Measurements from ENCODE around the gene GLDN.

Gene GLDN

GRCh38 chr15:51356147-51356546 lies 14.7 kb downstream of the GLDN start:
- in situ Hi-C loops (cut with MboI; ENCODE audit: low sequenced_read_pairs) = no loop called here

- in situ Hi-C loops (cut with MboI; ENCODE audit: low sequenced_read_pairs) = no loop called here
Measured at GRCh38 chr15:51356983-51357382, 15.5 kb downstream of the GLDN start.

- in situ Hi-C loops (cut with MboI; ENCODE audit: low sequenced_read_pairs) = no loop called here
Measured at GRCh38 chr15:51359981-51360380, 18.5 kb downstream of the GLDN start.

GRCh38 chr15:51363383-51363782 lies 21.9 kb downstream of the GLDN start:
- in situ Hi-C loops (cut with MboI; ENCODE audit: low sequenced_read_pairs) = no loop called here

GRCh38 chr15:51365417-51365816 lies 24.0 kb downstream of the GLDN start:
- in situ Hi-C loops (cut with MboI; ENCODE audit: low sequenced_read_pairs) = no loop called here

GRCh38 chr15:51366071-51366470 lies 24.6 kb downstream of the GLDN start:
- in situ Hi-C loops (cut with MboI; ENCODE audit: low sequenced_read_pairs) = no loop called here

GRCh38 chr15:51366920-51367319 lies 25.5 kb downstream of the GLDN start:
- in situ Hi-C loops (cut with MboI; ENCODE audit: low sequenced_read_pairs) = no loop called here

GRCh38 chr15:51367322-51367976 lies 26.0 kb downstream of the GLDN start:
- in situ Hi-C loops (cut with MboI; ENCODE audit: low sequenced_read_pairs) = no loop called here

- in situ Hi-C loops (cut with MboI; ENCODE audit: low sequenced_read_pairs) = no loop called here
Measured at GRCh38 chr15:51368307-51368706, 26.9 kb downstream of the GLDN start.

- in situ Hi-C loops (cut with MboI; ENCODE audit: low sequenced_read_pairs) = no loop called here
Measured at GRCh38 chr15:51368751-51369450, 27.4 kb downstream of the GLDN start.

GRCh38 chr15:51369451-51369761 lies 28.0 kb downstream of the GLDN start:
- in situ Hi-C loops (cut with MboI; ENCODE audit: low sequenced_read_pairs) = no loop called here

GRCh38 chr15:51371266-51371665 lies 29.8 kb downstream of the GLDN start:
- in situ Hi-C loops (cut with MboI; ENCODE audit: low sequenced_read_pairs) = loop anchor here (10.0 kb wide), 1 partner anchor 86 kb away; no protein-coding TSS in a partner anchor

GRCh38 chr15:51374131-51374530 lies 32.7 kb downstream of the GLDN start:
- in situ Hi-C loops (cut with MboI; ENCODE audit: low sequenced_read_pairs) = loop anchor here (10.0 kb wide), 1 partner anchor 89 kb away; no protein-coding TSS in a partner anchor

GRCh38 chr15:51375966-51376640 lies 34.6 kb downstream of the GLDN start:
- in situ Hi-C loops (cut with MboI; ENCODE audit: low sequenced_read_pairs) = loop anchor here (10.0 to 25.0 kb wide), 2 partner anchors 91 to 214 kb away; no protein-coding TSS in a partner anchor

GRCh38 chr15:51377038-51377786 lies 35.8 kb downstream of the GLDN start:
- in situ Hi-C loops (cut with MboI; ENCODE audit: low sequenced_read_pairs) = loop anchor here (10.0 to 25.0 kb wide), 2 partner anchors 92 to 215 kb away; no protein-coding TSS in a partner anchor

GRCh38 chr15:51378406-51378805 lies 37.0 kb downstream of the GLDN start:
- in situ Hi-C loops (cut with MboI; ENCODE audit: low sequenced_read_pairs) = loop anchor here (10.0 to 25.0 kb wide), 2 partner anchors 94 to 216 kb away; no protein-coding TSS in a partner anchor

- in situ Hi-C loops (cut with MboI; ENCODE audit: low sequenced_read_pairs) = loop anchor here (10.0 to 25.0 kb wide), 2 partner anchors 95 to 217 kb away; no protein-coding TSS in a partner anchor
Measured at GRCh38 chr15:51379390-51379789, 37.9 kb downstream of the GLDN start.

- in situ Hi-C loops (cut with MboI; ENCODE audit: low sequenced_read_pairs) = loop anchor here (25.0 kb wide), 1 partner anchor 219 kb away; no protein-coding TSS in a partner anchor
Measured at GRCh38 chr15:51380999-51381806, 39.7 kb downstream of the GLDN start.

- in situ Hi-C loops (cut with MboI; ENCODE audit: low sequenced_read_pairs) = loop anchor here (25.0 kb wide), 1 partner anchor 220 kb away; no protein-coding TSS in a partner anchor
Measured at GRCh38 chr15:51382787-51383186, 41.3 kb downstream of the GLDN start.

GRCh38 chr15:51386029-51386428 lies 44.6 kb downstream of the GLDN start:
- in situ Hi-C loops (cut with MboI; ENCODE audit: low sequenced_read_pairs) = loop anchor here (25.0 kb wide), 1 partner anchor 224 kb away; no protein-coding TSS in a partner anchor
